Mammary epithelial cell (primary cell): ENCODE data around the gene DOK7.

Experiments used
- EZH2 ChIP-seq: IDR thresholded peaks from 2 replicates; pipeline ENCODE4 v1.6.1; 2012; ENCODE audit warnings: low read length, inconsistent platforms, borderline replicate concordance
- TF ChIP-seq, protein P1 (sequence below), 2 donors: IDR thresholded peaks in 1 of 2; conservative IDR thresholded peaks in 1 of 2; 2 replicates each; pipeline ENCODE4 v1.5.1; 2011 to 2012; ENCODE audit warnings: inconsistent platforms in 2 of 2, low read length in 2 of 2, mild to moderate bottlenecking in 2 of 2, control low read depth in 1 of 2, low read depth in 1 of 2; ENCODE audit not compliant: insufficient read depth in 1 of 2; ENCODE audit errors: extremely low read depth in 1 of 2

DNA sequence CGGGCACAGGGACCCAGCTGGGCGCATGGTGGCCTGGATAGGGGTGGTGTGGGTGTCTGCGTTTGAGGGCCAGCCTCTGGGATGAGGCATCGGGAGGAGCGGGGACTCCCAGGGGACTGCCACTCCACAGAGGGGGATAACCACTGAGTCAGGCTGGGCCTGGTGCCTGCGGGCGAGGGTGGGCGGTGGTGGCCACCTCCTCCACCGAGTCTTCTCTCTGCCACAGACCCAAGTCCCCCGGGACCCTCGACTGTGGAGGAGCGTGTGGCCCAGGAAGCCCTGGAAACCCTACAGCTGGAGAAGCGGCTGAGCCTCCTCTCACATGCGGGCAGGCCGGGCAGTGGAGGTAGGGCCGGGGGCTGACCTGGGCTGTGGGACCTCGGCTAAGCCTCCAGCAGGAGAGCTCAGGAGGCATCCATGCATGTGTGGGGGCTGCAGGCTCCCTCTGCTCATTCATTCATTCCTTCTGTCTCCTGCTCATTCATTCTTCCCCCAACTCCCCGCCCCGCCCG lies 26.4 kb downstream of the DOK7 start:
- TF ChIP-seq, protein P1, sequence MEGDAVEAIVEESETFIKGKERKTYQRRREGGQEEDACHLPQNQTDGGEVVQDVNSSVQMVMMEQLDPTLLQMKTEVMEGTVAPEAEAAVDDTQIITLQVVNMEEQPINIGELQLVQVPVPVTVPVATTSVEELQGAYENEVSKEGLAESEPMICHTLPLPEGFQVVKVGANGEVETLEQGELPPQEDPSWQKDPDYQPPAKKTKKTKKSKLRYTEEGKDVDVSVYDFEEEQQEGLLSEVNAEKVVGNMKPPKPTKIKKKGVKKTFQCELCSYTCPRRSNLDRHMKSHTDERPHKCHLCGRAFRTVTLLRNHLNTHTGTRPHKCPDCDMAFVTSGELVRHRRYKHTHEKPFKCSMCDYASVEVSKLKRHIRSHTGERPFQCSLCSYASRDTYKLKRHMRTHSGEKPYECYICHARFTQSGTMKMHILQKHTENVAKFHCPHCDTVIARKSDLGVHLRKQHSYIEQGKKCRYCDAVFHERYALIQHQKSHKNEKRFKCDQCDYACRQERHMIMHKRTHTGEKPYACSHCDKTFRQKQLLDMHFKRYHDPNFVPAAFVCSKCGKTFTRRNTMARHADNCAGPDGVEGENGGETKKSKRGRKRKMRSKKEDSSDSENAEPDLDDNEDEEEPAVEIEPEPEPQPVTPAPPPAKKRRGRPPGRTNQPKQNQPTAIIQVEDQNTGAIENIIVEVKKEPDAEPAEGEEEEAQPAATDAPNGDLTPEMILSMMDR (conservative IDR thresholded peaks at IDR 0.05 in 1 of 2, IDR thresholded peaks at IDR 0.05 in 1 of 2; ENCODE audit: extremely low read depth in 1 of 2, insufficient read depth in 1 of 2, low read depth in 1 of 2, low read length in 2 of 2) = no peak
- TF ChIP-seq EZH2 = no peak
